Cerebellar cortex (tissue), 1 donor: ENCODE data around the gene VPS18.

Source experiments
- DNase-seq: peaks from one replicate; pipeline ENCODE4 v3.0.0-alpha.2; 2015; ENCODE audit warnings: low spot score

Gene VPS18

GRCh38 chr15:40902605-40903561, 8.6 kb downstream of the VPS18 start:
- peak; percentile 76 for DNase-seq

GRCh38 chr15:40904552-40905201, 10.4 kb downstream of the VPS18 start:
- DNase-seq = no peak

GRCh38 chr15:40906091-40906990, 12.1 kb downstream of the VPS18 start:
- DNase-seq = peak; percentile 63

- peak; percentile 64 for DNase-seq
Measured at GRCh38 chr15:40906991-40907802, 12.9 kb downstream of the VPS18 start.

- DNase-seq = no peak
Measured at GRCh38 chr15:40908095-40908494, 13.8 kb downstream of the VPS18 start.

- no peak for DNase-seq
Measured at GRCh38 chr15:40909662-40910630, 15.7 kb downstream of the VPS18 start.

GRCh38 chr15:40911141-40911540, 16.9 kb downstream of the VPS18 start:
- no peak for DNase-seq

- DNase-seq = no peak
Measured at GRCh38 chr15:40911693-40912092, 17.4 kb downstream of the VPS18 start.

- DNase-seq = no peak
Measured at GRCh38 chr15:40912478-40912877, 18.2 kb downstream of the VPS18 start.

- DNase-seq = no peak
Measured at GRCh38 chr15:40914013-40914412, 19.8 kb downstream of the VPS18 start.

GRCh38 chr15:40914486-40914885, 20.2 kb downstream of the VPS18 start:
- DNase-seq = no peak

GRCh38 chr15:40915116-40915661, 20.9 kb downstream of the VPS18 start:
- no peak for DNase-seq

- DNase-seq = no peak
Measured at GRCh38 chr15:40915679-40916078, 21.4 kb downstream of the VPS18 start.

- no peak for DNase-seq
Measured at GRCh38 chr15:40917585-40917984, 23.3 kb downstream of the VPS18 start.

- DNase-seq = no peak
Measured at GRCh38 chr15:40918146-40918798, 24.0 kb downstream of the VPS18 start.

- DNase-seq = no peak
Measured at GRCh38 chr15:40918799-40919392, 24.6 kb downstream of the VPS18 start.

GRCh38 chr15:40921949-40922607, 27.8 kb downstream of the VPS18 start:
- no peak for DNase-seq

GRCh38 chr15:40922608-40923005, 28.4 kb downstream of the VPS18 start:
- no peak for DNase-seq
